ENCODE results near the gene NRSN2. TPM values are rescaled to one million over a fixed set of nuclear protein-coding genes. Genes with fewer than 3 reads are reported as not detected.

The NRSN2 gene
- total RNA-seq, 1 donor from 2014 or later = 21.6 TPM

- Histone ChIP-seq H3K4me3 (peak overlapping the region; percentile 65 to 74), H3K9me3 (no peaks in the 10 kb centered on the region), H3K36me3 (no peaks in the 10 kb centered on the region), H3K27ac (peak overlapping the region; percentile 92), H3K4me1 (peaks cover 15% of the 10 kb centered on the region), H3K27me3 (no peaks in the 10 kb centered on the region)
- no peak for DNase-seq (ENCODE audit: extremely low spot score in 2 of 2)
- intact Hi-C loops (cut with DNase I) = loop anchor here (10.0 kb wide), 1 partner anchor 58 kb away; the partner anchor contains the start of gene RBCK1
- TF ChIP-seq CTCF (IDR thresholded peaks at IDR 0.05) = no peak
- no peak for TF ChIP-seq POLR2AphosphoS5 (IDR thresholded peaks at IDR 0.05; ENCODE audit: insufficient read depth in 1 of 2, low read depth in 1 of 2)
- no peak for TF ChIP-seq POLR2A (IDR thresholded peaks at IDR 0.05)
These were observed 367 bp downstream of the NRSN2 start for GRCh38 chr20:347317-347639.

GRCh38 chr20:347640-348484 is 951 bp downstream of the NRSN2 start:
- Histone ChIP-seq H3K36me3 (no peaks in the 10 kb centered on the region), H3K4me3 (peak overlapping the region; percentile 65 to 74), H3K27ac (peak overlapping the region; percentile 92), H3K4me1 (peaks cover 15% of the 10 kb centered on the region), H3K27me3 (no peaks in the 10 kb centered on the region), H3K9me3 (no peaks in the 10 kb centered on the region)
- TF ChIP-seq POLR2A (IDR thresholded peaks at IDR 0.05) (peak in 1 of 2 donors; percentile 49), POLR2AphosphoS5 (IDR thresholded peaks at IDR 0.05; ENCODE audit: insufficient read depth in 1 of 2, low read depth in 1 of 2) (peak; percentile 33 to 87), CTCF (IDR thresholded peaks at IDR 0.05) (no peak)
- intact Hi-C loops (cut with DNase I) = loop anchor here (10.0 kb wide), 1 partner anchor 57 kb away; the partner anchor contains the start of gene RBCK1
- no peak for DNase-seq (ENCODE audit: extremely low spot score in 2 of 2)

GRCh38 chr20:348972-349841 is 2.3 kb downstream of the NRSN2 start:
- H3K4me3 ChIP-seq = no peak overlapping the region
- no peak for DNase-seq (ENCODE audit: extremely low spot score in 2 of 2)
- TF ChIP-seq POLR2A (IDR thresholded peaks at IDR 0.05) (no peak), CTCF (IDR thresholded peaks at IDR 0.05) (no peak), POLR2AphosphoS5 (IDR thresholded peaks at IDR 0.05; ENCODE audit: insufficient read depth in 1 of 2, low read depth in 1 of 2) (no peak)
- H3K9me3 ChIP-seq = no peaks in the 10 kb centered on the region
- H3K27ac ChIP-seq = no peak overlapping the region
- H3K27me3 ChIP-seq = no peaks in the 10 kb centered on the region
- no peaks in the 10 kb centered on the region for H3K36me3 ChIP-seq
- intact Hi-C loops (cut with DNase I) = loop anchor here (10.0 kb wide), 1 partner anchor 56 kb away; the partner anchor contains the start of gene RBCK1
- H3K4me1 ChIP-seq = peaks cover 15% of the 10 kb centered on the region

- intact Hi-C loops (cut with DNase I) = no loop called here
- no peak for TF ChIP-seq POLR2AphosphoS5 (IDR thresholded peaks at IDR 0.05; ENCODE audit: insufficient read depth in 1 of 2, low read depth in 1 of 2)
- no peak for TF ChIP-seq CTCF (IDR thresholded peaks at IDR 0.05)
- no peak for TF ChIP-seq POLR2A (IDR thresholded peaks at IDR 0.05)
- no peaks in the 10 kb centered on the region for H3K4me1 ChIP-seq
- no peaks in the 10 kb centered on the region for H3K9me3 ChIP-seq
- H3K36me3 ChIP-seq = no peaks in the 10 kb centered on the region
- H3K27ac ChIP-seq = no peak overlapping the region
- DNase-seq (ENCODE audit: extremely low spot score in 2 of 2) = no peak
- H3K27me3 ChIP-seq = no peaks in the 10 kb centered on the region
- H3K4me3 ChIP-seq = no peak overlapping the region
These were observed 6.3 kb downstream of the NRSN2 start for GRCh38 chr20:353166-353565.
